GM12865 (cell line): ENCODE measurements around the gene KDELR3.

Experiments
- DNase-seq: peaks from one replicate; pipeline ENCODE4 v3.0.0; 2010; ENCODE audit warnings: low read depth
- H3K4me3 ChIP-seq: 2 replicates; pipeline ENCODE4 v1.5.1; 2011; ENCODE audit warnings: mild to moderate bottlenecking, low read depth, low read length, control low read depth
- TF ChIP-seq, protein P1 (sequence below): IDR thresholded peaks from 2 replicates; pipeline ENCODE4 v1.5.1; 2011; ENCODE audit warnings: low read length, control low read depth, low read depth, inconsistent platforms; ENCODE audit not compliant: insufficient read depth; ENCODE audit errors: missing control alignments

The KDELR3 gene

DNA sequence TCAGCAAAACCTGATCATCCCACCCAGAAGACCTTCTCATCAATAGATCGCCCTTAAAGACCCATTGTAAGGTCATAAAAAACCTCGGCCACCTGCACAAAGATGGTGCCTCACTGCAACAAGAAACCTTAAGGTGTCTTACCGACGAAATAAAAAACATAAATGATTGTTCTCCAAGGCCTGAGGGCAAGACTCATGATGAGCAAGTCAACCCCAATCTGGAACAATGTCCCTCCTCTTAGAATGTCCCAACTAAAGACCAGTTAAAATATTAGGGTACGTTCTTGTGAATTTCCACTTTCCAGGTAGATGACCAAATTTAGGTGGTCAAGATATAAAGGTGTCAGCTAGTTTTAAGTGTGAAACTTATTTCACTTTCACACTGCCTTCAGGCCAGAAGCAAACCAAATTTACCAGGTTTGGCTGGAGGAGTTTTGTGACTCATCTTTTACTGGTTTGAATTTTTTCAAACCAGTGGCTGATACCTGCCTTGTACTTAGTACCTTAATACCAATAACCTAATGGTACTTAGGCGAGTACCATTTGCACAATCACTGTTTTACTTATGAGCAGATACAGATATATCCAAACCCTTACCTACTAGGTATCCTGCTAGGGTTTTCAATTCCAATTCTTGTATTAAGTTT, 14.9 kb downstream of the KDELR3 start:
- no peak overlapping the region for H3K4me3 ChIP-seq
- TF ChIP-seq, protein P1, sequence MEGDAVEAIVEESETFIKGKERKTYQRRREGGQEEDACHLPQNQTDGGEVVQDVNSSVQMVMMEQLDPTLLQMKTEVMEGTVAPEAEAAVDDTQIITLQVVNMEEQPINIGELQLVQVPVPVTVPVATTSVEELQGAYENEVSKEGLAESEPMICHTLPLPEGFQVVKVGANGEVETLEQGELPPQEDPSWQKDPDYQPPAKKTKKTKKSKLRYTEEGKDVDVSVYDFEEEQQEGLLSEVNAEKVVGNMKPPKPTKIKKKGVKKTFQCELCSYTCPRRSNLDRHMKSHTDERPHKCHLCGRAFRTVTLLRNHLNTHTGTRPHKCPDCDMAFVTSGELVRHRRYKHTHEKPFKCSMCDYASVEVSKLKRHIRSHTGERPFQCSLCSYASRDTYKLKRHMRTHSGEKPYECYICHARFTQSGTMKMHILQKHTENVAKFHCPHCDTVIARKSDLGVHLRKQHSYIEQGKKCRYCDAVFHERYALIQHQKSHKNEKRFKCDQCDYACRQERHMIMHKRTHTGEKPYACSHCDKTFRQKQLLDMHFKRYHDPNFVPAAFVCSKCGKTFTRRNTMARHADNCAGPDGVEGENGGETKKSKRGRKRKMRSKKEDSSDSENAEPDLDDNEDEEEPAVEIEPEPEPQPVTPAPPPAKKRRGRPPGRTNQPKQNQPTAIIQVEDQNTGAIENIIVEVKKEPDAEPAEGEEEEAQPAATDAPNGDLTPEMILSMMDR, result no peak

DNA sequence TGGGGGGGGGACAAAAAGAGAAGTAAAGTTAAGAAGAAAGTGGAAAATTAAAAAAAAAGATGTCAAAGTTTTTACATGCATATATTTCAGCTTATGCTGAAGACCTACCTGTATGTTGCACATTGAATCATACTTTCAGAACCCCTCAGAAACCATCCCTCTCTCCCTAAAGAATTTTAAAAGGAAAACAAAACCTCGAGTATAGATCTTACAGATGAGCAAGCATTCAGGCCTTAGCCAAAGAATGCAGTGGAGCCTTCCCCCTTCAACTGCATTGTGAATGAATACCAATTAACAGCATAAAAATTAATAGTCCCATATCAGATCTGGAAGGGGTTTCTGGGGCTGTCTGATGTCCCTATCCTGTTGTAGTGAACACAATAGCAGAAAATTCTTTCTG, 16.3 kb downstream of the KDELR3 start:
- TF ChIP-seq, protein P1, result no peak
- DNase-seq, result no peak
- H3K4me3 ChIP-seq, result no peak overlapping the region

More for the DNA sequence above, 14.9 kb downstream of the KDELR3 start:
- DNase-seq, result no peak

DNA sequence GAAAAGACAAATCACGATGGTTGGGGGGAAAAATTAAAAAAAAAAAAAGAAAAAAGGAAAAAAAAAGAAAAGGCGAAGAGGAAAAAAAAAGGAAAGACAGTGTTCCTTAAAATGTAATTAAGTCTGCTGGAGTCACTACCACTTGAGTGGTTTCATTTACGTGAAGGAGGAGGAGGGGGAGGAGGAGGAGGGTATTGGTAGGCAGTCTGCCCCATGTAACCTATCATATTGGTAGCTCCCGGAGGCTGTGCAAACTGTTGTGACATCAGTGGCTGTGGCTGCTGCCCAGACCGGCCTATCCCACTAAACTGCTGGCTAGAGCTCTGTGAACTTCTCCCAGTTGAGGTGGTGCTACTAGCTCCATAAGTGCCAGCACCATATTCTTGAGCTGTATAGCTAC, 17.9 kb downstream of the KDELR3 start:
- no peak for DNase-seq
- no peak overlapping the region for H3K4me3 ChIP-seq
- TF ChIP-seq, protein P1, result no peak

DNA sequence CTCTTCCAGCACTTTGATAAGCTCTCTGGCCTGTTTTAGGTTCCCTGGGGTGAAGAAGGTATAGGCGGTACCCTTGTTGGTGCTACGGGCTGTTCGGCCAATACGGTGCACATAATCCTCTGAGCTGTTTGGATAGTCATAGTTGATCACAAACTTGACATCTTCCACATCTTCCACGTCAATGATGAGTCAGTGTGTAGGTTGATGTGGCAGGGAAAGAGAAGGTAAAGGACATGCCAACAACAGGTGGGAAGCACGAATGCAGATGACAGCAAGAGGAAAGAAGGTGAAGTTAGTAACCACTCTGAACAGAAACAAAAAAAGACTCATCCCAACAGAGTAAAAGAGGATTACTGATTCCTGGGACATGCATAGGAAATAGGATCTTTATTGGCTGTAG, 20.1 kb downstream of the KDELR3 start:
- no peak for DNase-seq
- TF ChIP-seq, protein P1, result no peak
- H3K4me3 ChIP-seq, result no peak overlapping the region

DNA sequence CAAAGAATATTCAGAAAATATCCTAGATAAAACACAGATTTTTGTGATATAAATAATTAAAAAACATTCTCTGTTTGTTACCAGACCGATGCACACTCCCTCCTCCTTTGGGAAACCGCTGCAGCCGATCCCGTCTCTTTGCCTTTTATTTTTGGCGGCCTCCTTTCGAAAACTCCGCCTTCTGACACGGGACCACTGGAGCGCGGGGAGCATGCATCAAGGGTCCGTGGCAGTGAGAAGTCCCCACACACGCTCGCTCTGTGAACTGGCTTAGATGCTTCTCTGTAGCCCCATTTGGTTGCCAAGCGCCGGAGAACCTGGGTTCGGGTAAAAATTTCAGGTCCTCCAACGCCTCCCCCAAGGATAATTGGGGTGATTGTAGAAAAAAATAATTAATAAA, 21.2 kb downstream of the KDELR3 start:
- no peak for DNase-seq
- TF ChIP-seq, protein P1, result no peak
- no peak overlapping the region for H3K4me3 ChIP-seq

DNA sequence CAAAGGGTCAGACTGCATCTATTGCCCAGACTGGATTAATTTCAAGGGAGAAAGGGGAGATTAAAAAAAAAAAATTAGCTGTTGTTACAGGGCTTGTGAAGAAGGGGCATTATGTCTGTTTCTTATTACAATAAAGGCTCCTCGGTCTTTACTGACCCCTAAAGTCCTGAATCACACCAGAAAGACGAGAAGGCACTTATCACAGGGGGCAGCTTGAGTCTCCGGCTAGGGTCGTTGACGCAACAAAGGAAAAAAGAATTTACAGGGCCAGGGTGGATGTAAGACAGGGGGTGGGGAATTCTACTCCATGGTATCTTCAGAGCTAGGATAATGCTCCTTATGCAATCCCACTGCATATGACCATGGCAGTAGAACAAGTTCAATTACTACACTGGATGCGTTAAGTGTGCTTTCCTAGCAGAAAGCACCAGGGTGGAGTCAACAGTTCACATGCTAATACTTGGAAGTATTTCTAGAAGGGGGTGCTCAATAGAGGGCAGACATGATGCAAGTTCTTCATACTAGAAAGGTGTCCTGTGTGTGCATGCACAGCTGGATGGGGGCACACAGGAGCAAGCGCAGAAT, 21.8 kb downstream of the KDELR3 start:
- no peak for DNase-seq
- H3K4me3 ChIP-seq, result no peak overlapping the region
- TF ChIP-seq, protein P1, result no peak

DNA sequence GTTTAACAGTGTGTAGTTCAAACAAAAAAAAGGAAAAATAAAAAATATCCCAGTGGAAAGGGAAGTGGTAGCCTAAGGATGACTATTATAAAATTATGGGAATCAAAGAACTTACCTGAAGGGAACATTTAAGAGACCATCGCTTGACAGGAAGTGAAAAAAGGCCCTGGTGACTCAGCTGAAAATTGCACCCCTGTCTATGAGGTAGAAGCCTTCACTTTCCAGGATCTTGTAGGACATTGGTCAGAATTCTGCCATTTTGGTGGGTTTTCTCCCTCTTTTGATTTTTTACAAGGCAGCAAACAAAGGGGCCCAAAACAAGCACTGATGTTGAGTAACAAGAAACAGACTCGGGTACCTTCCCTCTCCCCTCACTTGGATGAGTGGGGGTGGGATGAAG, 22.6 kb downstream of the KDELR3 start:
- TF ChIP-seq, protein P1, result no peak
- DNase-seq, result no peak

More for the DNA sequence above, 22.6 kb downstream of the KDELR3 start:
- no peak overlapping the region for H3K4me3 ChIP-seq
